HCT116 (cell line): ENCODE measurements around the gene TMTC3.

Experiments used
- ATF3 ChIP-seq: IDR thresholded peaks from 2 replicates; pipeline ENCODE4 v1.6.1; 2012
- CTCF ChIP-seq, 3 experiments: fragments of 200-600 bp in 1 of 3; sonication (generic) in 1 of 3; IDR thresholded peaks in 2 of 3; conservative IDR thresholded peaks in 1 of 3; 2 replicates each; pipeline ENCODE4 v1.5.1; 2012 to 2017; ENCODE audit warnings: low read depth in 2 of 3, low read length in 2 of 3, antibody characterized with exemption in 1 of 3, borderline replicate concordance in 1 of 3, control low read depth in 1 of 3, mild to moderate bottlenecking in 1 of 3, mixed read lengths in 1 of 3, mixed run types in 1 of 3, moderate library complexity in 1 of 3; ENCODE audit not compliant: insufficient read depth in 1 of 3
- ELF1 ChIP-seq: IDR thresholded peaks from 2 replicates; pipeline ENCODE4 v1.6.1; 2012; ENCODE audit warnings: low read depth, borderline replicate concordance
- EZH2 ChIP-seq: fragments of 200-600 bp; sonication (generic); IDR thresholded peaks from 2 replicates; pipeline ENCODE4 v1.6.1; 2017; ENCODE audit warnings: antibody characterized with exemption, mixed run types
- EZH2phosphoT487 ChIP-seq: fragments of 200-600 bp; IDR thresholded peaks from 2 replicates; pipeline ENCODE4 v1.6.1; 2018; ENCODE audit warnings: antibody characterized with exemption, borderline replicate concordance
- JUND ChIP-seq: IDR thresholded peaks from 2 replicates; pipeline ENCODE4 v1.6.1; 2012
- MAX ChIP-seq: IDR thresholded peaks from 2 replicates; pipeline ENCODE4 v1.6.1; 2012
- POLR2A ChIP-seq: IDR thresholded peaks from 2 replicates; pipeline ENCODE4 v1.7.0; 2011; ENCODE audit warnings: borderline replicate concordance; ENCODE audit not compliant: insufficient read depth, insufficient read length; ENCODE audit errors: extremely low read depth
- POLR2AphosphoS5 ChIP-seq: IDR thresholded peaks from 2 replicates; pipeline ENCODE4 v1.6.1; 2011; ENCODE audit warnings: mild to moderate bottlenecking, low read depth, low read length, moderate library complexity
- RAD21 ChIP-seq: IDR thresholded peaks from 2 replicates; pipeline ENCODE4 v1.6.1; 2012; ENCODE audit warnings: low read depth, mild to moderate bottlenecking
- REST ChIP-seq: IDR thresholded peaks from 2 replicates; pipeline ENCODE4 v1.6.1; 2012; ENCODE audit warnings: low read depth
- SP1 ChIP-seq: IDR thresholded peaks from 2 replicates; pipeline ENCODE4 v1.6.1; 2012; ENCODE audit warnings: low read depth
- YY1 ChIP-seq: IDR thresholded peaks from 2 replicates; pipeline ENCODE4 v1.6.1; 2011; ENCODE audit warnings: low read length, low read depth, moderate library complexity, mild to moderate bottlenecking; ENCODE audit not compliant: insufficient replicate concordance; ENCODE audit errors: extremely low read depth

- TF ChIP-seq POLR2A = no peak
- TF ChIP-seq EZH2phosphoT487 = no peak
- no peak for TF ChIP-seq POLR2AphosphoS5
- TF ChIP-seq CTCF (IDR thresholded peaks at IDR 0.05 in 2 of 3, conservative IDR thresholded peaks at IDR 0.05 in 1 of 3; ENCODE audit: borderline replicate concordance in 1 of 3, insufficient read depth in 1 of 3, low read depth in 2 of 3, low read length in 2 of 3) = no peak
- TF ChIP-seq YY1 = no peak
- TF ChIP-seq ELF1 = no peak
- no peak for TF ChIP-seq EZH2
- TF ChIP-seq SP1 = no peak
- no peak for TF ChIP-seq ATF3
- no peak for TF ChIP-seq REST
- TF ChIP-seq MAX = no peak
- no peak for TF ChIP-seq RAD21
- no peak for TF ChIP-seq JUND
These were observed 81.4 kb downstream of the TMTC3 start for GRCh38 chr12:88223519-88223918.
